Cerebellar cortex (tissue), 1 donor: ENCODE results near the gene TLR5.
"Not testable (repeated sequence)": the region's sequence is repeated elsewhere in the genome, so short reads cannot be mapped to it uniquely, and the experiment has no call there.

Experiments
- DNase-seq: peaks from one replicate; pipeline ENCODE4 v3.0.0-alpha.2; 2015; ENCODE audit warnings: low spot score

TLR5 gene, protein sequence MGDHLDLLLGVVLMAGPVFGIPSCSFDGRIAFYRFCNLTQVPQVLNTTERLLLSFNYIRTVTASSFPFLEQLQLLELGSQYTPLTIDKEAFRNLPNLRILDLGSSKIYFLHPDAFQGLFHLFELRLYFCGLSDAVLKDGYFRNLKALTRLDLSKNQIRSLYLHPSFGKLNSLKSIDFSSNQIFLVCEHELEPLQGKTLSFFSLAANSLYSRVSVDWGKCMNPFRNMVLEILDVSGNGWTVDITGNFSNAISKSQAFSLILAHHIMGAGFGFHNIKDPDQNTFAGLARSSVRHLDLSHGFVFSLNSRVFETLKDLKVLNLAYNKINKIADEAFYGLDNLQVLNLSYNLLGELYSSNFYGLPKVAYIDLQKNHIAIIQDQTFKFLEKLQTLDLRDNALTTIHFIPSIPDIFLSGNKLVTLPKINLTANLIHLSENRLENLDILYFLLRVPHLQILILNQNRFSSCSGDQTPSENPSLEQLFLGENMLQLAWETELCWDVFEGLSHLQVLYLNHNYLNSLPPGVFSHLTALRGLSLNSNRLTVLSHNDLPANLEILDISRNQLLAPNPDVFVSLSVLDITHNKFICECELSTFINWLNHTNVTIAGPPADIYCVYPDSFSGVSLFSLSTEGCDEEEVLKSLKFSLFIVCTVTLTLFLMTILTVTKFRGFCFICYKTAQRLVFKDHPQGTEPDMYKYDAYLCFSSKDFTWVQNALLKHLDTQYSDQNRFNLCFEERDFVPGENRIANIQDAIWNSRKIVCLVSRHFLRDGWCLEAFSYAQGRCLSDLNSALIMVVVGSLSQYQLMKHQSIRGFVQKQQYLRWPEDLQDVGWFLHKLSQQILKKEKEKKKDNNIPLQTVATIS

DNA sequence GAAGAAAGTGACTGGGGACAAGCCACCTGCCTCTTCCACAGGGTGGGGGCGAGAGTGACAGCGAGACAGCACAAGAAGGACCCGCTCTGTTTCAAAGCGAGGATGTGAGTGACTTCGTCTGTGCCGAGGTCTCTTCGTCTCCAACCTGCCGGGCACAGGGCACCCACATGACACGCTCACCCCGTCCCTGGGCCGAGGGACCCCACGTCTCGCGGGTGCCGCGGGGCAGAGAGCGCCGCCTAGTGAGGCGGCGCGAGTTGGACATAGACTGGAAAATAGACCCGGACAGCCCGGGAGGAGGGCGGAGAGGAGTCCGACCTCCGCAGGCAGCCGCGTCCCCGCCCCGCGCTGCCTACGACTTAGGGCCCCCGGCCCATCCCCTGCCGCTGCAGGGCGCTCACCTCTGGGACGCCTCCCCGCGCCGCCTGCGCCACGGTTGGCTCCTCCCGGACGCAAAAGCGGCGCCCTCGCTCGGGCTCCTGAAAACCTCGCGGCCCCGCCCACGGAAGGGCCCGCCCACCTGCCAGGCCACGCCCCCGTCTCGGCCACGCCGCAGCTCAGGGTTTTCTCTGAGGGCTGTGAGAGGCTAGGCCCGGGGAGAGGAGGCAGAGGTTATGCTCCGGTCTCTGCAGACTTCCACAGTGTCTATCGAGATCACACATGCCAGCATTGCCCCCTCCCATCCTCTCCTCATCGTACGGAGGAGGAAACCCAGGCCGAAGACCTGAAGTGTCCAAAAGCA lies at the start of gene TLR5:
Gene TLR5, minus strand, starts transcription at position 454 of the 742 bp plus-strand sequence. CDS start 30,217 bp downstream, outside the sequence.
- DNase-seq: peak; percentile 25

DNA sequence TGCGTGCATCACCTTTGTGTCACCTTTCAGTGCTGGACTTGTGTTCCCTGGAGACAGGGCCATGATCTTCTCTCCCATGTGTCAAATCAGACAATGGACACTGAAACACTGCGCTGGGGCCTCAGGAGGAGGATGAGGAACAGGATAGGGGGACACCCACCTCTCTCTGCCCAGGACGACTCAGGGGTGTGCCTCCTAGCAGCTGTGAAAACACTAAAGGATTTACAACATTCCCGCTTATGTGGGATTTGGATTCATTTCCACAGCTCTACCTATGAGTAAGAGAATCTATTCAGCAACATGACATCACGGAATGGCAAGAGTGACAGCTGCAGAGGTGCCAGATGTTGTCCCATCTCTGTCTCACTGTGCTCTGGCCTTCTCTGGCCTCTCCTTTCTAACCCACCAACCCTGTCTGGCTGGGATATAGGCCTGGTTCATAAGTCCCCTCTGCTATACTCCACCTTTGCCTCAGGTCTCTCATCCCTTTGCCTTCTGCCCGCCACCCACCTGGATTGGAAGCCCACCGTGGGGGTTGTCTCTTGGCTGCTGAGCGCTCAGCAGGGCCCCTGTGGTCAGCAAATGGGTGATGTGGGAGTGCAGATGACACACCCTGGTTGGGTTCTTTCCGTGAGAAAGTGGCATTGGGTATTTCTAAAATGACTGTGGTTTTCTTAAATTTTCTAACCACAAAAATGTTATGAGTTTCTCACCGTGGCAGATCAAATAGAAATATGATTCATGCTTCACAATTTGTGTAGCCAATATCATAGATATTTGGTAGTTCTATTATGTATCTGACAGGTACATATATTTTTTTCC lies 47.1 kb upstream of the TLR5 start:
- no peak for DNase-seq

DNA sequence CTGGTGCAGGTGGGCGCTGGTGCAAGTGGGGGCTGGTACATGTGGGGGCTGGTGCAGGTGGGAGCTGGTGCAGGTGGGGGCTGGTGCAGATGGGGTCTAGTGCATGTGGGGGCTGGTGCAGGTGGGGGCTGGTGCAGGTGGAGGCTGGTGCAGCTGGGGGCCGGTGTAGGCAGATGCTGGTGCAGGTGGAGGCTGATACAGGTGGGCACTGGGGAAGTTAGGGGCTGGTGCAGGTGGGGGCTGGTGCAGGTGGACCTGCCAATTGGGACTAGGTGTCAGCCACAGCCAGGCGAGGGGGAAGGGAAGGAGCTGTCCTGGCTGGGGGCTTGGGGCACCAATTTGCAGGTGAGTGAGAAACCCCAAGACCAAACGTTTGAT lies 46.5 kb upstream of the TLR5 start:
- DNase-seq: no peak

DNA sequence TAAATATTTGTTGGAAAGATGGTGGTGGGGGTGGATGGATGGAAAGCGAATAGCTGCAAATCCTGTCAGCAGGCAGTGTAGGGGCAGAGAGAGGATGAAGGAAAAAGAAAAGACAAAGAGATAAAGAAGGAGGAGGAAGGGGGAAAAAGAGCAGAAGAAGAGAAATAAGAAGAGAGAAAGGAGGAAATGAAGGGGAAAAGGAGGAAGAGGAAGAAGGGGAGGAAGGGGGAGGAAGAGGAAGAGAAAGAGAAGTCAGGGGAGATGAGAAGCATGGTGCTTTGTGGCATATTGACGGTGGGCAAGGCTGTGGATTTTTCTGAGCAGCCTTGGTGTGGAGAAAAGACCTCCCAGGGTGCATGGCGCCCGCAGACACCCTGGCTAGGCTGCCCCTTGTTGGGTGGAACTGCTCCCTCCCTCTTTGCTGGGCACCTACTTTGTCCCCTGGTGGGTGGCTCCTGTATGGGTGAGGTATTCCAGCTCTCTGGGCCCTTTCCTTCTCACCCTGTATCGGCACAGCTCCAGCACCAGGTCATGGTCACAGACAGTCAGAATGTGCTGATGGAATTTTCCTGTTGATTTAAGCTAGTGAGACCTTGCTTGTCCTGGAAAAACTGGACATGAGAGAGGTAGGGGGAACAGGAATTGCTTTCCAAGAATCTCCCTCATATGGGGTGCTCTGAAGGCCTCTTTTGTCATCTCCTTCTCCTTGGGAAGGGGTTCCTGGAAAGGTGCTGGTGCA lies 45.7 kb upstream of the TLR5 start:
- DNase-seq: no peak

DNA sequence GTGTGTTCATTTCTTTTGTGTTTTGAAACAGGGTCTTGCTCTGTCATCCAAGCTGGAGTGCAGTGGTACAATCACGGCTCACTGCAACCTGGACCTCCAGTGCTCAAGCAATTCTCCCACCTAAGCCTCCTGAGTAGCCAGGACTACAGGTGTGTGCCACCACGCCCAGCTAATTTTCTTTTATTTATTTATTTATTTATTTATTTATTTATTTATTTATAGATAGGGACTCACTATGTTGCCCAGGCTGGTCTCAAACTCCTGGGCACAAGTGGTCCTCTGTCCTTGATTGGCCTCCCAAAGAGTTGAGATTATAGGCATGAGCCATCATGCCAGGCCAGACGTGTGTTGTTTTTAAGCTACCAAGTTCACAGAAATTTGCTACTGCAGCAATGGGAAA lies 43.8 kb upstream of the TLR5 start:
- DNase-seq: no peak

DNA sequence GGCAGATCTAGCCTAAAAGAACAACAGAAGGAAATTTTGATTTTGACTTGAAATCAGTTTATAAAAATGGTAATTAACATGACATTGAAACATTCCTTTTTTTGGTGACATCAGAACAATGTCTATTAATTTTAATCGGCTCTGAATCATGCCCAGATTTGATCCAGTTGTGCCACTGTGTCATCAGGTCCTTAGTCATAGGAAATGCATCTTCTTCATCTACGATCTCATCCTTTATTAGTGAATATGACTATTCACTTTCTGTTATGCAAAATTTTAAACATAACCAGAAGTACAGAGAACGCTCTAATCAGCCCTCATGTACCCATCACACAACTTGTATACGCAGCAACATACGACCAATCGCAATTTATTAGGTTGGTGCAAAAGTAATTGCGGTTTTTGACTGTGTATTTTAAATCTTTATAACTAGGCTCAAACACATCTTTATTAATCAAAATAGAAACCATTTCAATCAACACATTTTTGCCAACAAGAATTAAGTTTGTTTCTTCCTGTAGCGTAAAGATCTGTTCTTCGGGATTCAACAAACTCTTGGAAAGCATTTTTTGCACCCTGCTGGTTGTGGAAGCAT lies 40.3 kb upstream of the TLR5 start:
- DNase-seq: no peak

DNA sequence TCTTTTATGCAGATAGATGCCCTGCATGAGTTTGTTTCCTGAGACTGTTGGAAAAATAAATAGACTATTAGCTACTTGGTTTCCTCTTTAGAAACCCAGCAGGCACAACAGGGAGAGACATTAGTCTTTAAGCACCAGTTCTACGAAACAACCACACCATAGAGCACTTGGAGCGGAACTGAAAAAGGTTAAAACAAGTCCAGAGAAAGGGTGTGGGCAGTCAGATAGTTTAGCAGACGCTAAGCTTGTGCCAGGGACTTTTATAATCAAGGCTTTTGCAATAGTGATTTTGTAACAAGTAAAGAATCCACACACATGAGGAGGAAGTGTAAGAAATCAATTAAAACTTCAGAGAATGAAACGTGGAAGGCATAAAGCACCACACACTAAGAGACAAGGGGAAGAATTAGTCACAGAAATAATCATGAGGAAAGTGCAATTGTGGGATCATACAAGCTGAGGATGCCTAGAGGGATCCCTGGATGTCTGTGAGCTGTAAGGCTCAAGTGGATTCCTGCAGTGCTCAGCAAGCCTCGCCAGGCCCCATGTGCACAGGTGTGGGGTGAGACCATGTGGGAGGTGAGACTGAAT lies 37.8 kb upstream of the TLR5 start:
- no peak for DNase-seq

DNA sequence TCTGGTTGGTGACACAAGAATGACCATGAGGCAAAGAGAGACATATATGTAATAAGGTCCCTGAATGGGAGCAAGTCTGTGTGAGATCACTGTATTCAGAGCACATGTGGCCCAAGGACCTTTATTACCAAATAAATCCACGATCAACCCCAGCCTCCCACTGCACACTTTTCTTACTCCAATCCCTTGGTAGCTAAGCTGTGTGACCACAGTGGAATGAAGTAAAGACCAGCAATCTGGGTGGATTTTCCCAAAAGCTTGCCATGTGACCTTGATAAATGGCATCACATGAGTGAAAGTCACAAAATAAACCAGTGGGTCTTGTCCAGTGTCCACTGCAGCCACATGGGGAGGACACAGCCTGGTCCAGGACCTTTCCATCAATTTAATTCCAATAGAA lies 36.7 kb upstream of the TLR5 start:
- no peak for DNase-seq

DNA sequence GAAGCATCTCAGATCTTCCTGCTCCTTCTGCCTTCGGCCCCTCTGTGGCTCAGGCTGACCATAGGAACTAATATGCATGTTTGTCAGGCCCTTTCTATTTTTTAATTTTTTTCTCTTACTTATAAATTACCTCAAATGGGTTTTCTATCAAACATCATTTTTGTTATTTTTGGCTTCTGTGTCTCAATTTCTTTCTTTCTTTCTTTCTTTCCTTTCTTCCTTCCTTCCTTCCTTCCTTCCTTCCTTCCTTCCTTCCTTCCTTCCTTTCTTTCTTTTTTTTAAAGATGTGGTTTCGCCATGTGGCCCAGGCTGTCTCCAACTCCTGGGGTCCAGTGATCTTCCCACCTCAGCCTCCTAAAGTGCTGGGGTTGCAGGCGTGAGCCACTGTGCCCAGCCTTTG lies 36.2 kb upstream of the TLR5 start:
- no peak for DNase-seq

DNA sequence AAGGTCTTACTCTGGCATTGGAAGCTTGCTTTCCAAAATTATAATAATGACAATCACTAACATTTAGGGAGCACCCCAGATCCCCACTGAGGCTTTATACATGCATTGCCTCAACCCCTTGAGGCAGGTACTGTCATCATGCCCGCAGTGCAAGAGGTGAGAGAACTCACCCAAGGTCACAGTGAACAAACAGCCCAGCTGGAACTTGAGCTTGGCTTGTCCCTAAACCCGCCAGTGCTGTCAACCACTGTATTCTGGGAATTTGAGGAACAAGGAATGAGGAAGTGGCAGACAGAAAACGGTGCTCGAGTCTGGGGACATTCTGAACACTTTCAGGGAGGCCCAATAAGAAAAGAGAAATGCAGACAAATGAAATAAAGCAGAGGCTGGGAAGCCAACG lies 34.6 kb upstream of the TLR5 start:
- DNase-seq: no peak

DNA sequence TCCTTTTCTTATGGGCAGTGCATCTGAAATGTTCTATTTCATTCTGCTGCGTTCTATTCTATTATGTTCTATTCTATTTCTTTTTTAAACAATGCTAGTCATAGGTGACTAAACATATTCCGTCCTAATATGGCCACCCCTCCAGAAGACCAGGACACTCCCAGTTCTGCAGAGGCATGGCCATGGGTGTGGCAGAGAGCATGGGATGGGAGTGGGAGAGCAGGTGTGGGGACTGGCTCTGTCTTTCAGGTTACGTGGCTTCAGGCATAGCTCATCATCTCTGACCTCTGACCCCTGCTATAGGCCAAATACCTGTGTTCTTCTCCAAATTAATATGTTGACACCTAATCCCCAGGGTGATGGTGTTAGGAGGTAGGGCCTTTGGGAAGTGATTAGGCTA lies 33.4 kb upstream of the TLR5 start:
- DNase-seq: no peak

DNA sequence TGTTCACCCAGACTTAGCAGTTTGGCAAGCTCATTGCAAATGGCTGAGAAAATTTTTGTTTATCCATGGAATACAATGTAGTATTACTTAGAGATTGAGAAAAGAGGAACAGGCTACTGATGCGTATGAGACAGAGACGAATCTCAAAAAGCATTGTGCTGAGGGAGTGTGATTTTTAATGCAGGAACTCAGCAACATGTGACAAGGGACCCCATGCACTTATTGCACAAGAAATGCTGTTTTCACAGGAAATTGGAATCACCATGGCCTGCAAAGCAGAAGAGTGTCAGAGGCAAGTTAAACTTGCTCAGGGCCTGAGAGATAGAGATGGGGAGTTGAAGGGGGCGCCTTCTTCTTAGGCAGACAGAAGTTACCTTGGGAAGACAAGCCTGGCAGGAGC lies 32.6 kb upstream of the TLR5 start:
- no peak for DNase-seq

DNA sequence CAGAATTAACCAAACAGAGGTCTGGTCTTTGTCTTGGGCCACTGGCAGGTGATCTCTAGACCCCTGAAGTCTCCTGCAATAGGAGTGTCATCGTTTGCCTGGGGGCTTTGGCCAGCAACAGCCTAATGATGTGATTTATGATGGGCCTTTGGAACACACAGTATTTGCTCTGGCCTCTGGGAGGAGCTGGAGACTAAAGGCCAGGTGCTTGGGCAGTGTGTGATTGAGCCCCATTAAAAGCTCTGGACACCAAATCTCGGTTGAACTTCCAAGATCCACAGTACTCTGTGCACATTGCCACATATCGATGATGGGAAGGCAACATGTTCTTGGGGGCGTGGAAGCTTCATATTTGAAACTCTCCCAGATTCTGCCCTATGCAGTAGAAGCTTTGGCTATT lies 32.0 kb upstream of the TLR5 start:
- DNase-seq: no peak

DNA sequence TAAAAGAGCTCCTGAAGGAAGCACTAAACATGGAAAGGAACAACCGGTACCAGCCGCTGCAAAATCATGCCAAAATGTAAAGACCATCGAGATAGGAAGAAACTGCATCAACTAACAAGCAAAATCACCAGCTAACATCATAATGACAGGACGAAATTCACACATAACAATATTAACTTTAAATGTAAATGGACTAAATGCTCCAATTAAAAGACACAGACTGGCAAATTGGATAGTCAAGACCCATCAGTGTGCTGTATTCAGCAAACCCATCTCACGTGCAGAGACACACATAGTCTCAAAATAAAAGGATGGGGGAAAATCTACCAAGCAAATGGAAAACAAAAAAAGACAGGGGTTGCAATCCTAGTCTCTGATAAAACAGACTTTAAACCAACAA lies 26.4 kb upstream of the TLR5 start:
- not testable (repeated sequence) for DNase-seq

DNA sequence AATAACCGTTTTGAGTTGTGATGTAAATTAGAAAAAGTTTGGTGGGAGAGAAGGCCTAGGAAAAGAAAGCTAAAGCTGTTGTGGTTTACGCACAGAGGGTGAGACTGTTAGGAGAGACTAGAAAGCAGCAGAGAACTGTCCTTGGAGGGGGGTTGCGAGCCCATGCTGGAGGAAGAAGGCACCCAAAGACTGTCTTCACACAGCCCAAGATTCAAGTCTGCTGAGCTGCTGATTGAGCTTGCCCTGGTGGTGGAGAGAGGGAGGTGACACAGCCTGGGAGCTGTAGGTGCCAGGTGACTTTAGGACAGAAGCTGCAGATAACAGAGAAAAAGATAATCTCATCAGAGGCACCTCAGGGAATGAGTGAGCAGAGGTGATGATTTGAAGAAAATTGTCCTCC lies 18.3 kb upstream of the TLR5 start:
- no peak for DNase-seq

DNA sequence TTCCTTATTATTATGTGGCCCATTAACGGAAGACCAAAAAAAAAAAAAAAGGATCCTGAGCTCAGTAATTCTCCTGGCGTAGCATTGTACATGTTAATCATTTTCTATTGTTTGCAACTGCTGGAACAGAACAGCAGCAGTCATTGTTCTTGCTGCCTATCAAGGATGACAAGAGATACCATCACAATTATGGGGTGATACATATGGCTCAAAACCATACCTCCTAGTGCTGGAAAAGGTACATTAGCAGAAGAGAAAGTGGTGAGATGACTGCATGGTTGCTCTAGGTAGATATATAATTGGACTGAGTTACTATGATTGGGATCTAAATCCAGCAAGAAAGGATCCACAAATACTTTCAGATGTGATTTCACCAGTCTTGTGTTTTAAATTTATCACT lies 13.3 kb upstream of the TLR5 start:
- DNase-seq: no peak

DNA sequence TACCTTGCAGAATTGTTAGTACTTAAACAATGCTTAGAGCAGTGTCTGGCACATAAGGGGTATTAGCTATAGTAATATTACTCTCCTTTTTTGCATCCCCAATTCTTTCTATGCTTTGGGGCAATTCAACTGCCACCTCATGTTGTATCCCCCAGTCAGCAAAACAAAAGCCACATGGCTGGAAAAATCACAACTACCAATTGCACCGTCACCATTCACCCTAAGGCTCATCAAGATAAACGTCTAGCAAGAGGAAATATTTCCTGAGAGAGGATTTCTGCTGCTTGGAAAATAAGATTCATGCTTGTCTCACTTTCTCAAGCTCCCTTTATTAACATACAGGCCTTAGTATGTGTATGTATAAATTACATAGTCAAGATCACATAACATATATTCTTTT lies 12.1 kb upstream of the TLR5 start:
- DNase-seq: no peak

DNA sequence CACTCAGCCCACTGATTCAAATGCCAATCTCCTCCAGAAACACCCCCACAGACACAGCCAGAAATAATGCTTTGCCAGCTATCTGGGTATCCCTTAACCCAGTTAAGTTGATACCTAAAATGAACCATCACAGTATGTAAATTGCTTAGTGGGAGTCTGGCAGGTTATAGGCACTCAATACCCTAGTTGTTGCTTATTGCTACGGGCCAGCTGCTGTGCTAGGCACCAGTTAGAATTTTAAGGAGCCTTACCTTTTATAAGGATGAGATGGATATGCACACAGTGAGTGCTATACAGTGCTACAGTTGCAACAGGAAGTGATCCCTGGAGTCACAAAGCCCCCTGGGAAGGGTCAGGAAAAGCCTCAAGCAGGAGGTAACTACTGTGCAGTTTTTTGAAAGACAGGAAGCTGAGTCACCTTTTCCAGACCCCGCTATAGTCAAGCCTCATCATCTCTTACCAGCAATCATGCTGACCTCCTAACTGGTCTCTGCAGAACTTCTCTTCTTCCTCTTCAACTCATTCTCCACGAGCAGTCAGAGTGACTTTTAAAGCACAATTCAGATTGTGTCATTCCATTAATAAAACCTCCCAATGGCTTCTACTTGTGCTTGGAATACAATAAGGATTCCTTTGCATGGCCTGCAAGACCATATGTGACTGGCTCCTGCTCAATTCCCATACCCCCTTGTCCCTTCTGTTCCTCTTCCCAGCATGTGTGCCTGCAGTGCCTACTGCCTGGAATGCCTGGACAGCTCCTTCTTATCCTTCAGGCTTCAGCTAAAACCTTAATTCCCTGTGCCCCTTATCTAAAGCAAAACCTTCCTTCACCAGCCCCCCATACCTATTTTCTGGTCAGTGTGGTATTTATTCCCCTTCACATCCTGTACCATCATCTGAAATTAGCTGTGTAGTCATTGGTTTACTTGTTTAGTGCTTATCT lies 10.4 kb upstream of the TLR5 start:
- no peak for DNase-seq

DNA sequence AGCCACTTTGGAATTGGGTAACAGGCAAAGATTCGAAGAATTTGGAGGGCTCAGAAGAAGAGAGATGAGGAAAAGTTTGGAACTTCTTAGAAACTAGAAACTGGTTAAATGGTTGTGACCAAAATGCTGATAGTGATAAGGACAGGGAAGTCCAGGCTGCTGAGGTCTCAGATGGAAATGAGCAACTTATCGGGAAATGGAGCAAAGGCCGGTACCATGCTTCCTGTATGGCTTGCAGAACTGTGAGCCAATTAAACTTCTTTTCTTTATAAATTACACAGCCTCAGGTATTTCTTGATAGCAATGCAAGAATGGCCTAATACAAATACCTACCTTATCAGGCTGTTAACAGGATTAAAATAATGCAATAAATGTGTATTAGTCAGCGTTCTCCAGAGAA lies 9.4 kb upstream of the TLR5 start:
- DNase-seq: no peak
